ENCODE data around the gene PAPPA.

DNA sequence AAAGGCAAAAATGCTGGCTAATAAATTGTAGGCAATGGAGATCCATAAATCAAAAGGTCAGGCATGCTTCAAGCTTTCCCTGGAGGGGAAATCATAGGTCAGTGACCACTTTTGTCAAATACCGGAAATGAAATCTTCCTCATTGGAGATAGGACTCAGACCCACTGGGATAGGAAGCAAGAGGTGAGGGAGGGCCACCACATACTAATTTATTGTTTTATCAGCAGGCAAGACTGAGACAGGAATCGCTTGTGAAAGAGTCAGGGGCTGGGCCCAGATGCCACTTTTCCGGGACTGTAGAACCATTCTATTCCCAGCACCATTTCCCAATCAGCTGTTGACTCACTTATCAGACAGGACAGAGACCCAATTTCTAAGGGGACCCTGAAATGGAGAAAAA lies 277.3 kb downstream of the PAPPA start:
- TF ChIP-seq HOXA7 (CRISPR knock-in tag; IDR thresholded peaks at IDR 0.05; ENCODE audit: borderline replicate concordance) (no peak), YY2 (tag by site-specific recombination; IDR thresholded peaks at IDR 0.05) (no peak), ZBTB48 (tag by site-specific recombination; IDR thresholded peaks at IDR 0.05) (no peak), ZNF776 (tag by site-specific recombination; IDR thresholded peaks at IDR 0.05; ENCODE audit: borderline replicate concordance) (no peak), ZNF423 (tag by site-specific recombination; IDR thresholded peaks at IDR 0.05) (no peak), CTCF (tag by site-specific recombination; IDR thresholded peaks at IDR 0.05) (no peak), ZNF610 (tag by site-specific recombination; IDR thresholded peaks at IDR 0.05; ENCODE audit: borderline replicate concordance) (no peak), GLI2 (tag by site-specific recombination; IDR thresholded peaks at IDR 0.05; ENCODE audit: borderline replicate concordance, low read depth) (no peak), ZNF274 (IDR thresholded peaks at IDR 0.05; ENCODE audit: low read length) (no peak), ZNF274 (tag by site-specific recombination; IDR thresholded peaks at IDR 0.05; ENCODE audit: borderline replicate concordance) (no peak), REST (tag by site-specific recombination; IDR thresholded peaks at IDR 0.05) (no peak), ZNF692 (tag by site-specific recombination; IDR thresholded peaks at IDR 0.05) (no peak)

Measured in HEK293 (cell line).